IMR-90 (cell line): ENCODE measurements around the gene SYT6. TPM values are rescaled to one million over a fixed set of nuclear protein-coding genes. Genes with fewer than 3 reads are reported as not detected.

Source experiments
- ATAC-seq: fragments of 200-7000 bp; cut with Tn5 transposase; 2 replicates; pipeline ENCODE4 v1.9.1; 2020; ENCODE audit warnings: low read depth, mild to moderate bottlenecking, moderate library complexity
- BruUV-seq: library from RNA; stranded (reverse); fragments of 400-500 nt; replicated peaks from 2 replicates; lab custom pipeline; 2021; lab: Mats Ljungman, UMichigan
- CTCF ChIA-PET: fragments of 300-600 bp; formaldehyde crosslinking; extraction: SDS; loops from one replicate; lab custom pipeline; 2021; ENCODE audit warnings: antibody characterized with exemption; lab: Yijun Ruan, JAX
- POLR2A ChIA-PET: fragments of 300-600 bp; sonication (Branson Sonifier 250); formaldehyde crosslinking; loops from one replicate; lab custom pipeline; 2022; ENCODE audit warnings: antibody characterized with exemption; ENCODE audit not compliant: unreplicated experiment; lab: Charles Lee
- DNase-seq: peaks from one replicate; pipeline ENCODE4 v3.0.0; 2013
- H2AFZ ChIP-seq: replicated peaks from 2 replicates; pipeline ENCODE3; 2013; ENCODE audit warnings: low read length, mild to moderate bottlenecking; ENCODE audit not compliant: poor library complexity
- H2AK5ac ChIP-seq: 2 replicates; pipeline ENCODE4 v1.6.1; 2013; ENCODE audit warnings: low read depth, low read length, inconsistent platforms
- H2AK9ac ChIP-seq: replicated peaks from 2 replicates; pipeline ENCODE3; 2013; ENCODE audit warnings: mild to moderate bottlenecking, low read depth, low read length, moderate library complexity; ENCODE audit not compliant: poor library complexity
- H2BK120ac ChIP-seq: 2 replicates; pipeline ENCODE4 v1.6.1; 2013; ENCODE audit warnings: low read depth, low read length, inconsistent platforms
- H2BK15ac ChIP-seq: 3 replicates; pipeline ENCODE4 v1.6.1; 2013; ENCODE audit warnings: low read depth, low read length, inconsistent platforms
- H2BK20ac ChIP-seq: 2 replicates; pipeline ENCODE4 v1.6.1; 2013; ENCODE audit warnings: low read depth, mild to moderate bottlenecking, inconsistent platforms, low read length, moderate library complexity
- H2BK5ac ChIP-seq: 2 replicates; pipeline ENCODE4 v1.6.1; 2013; ENCODE audit warnings: mild to moderate bottlenecking, low read depth, low read length, inconsistent platforms; ENCODE audit not compliant: poor library complexity, severe bottlenecking
- H3K14ac ChIP-seq: replicated peaks from 2 replicates; pipeline ENCODE4 v1.6.1; 2013; ENCODE audit warnings: low read depth, low read length, inconsistent platforms
- H3K18ac ChIP-seq: 2 replicates; pipeline ENCODE4 v1.6.1; 2013; ENCODE audit warnings: low read depth, low read length, control low read depth
- H3K23ac ChIP-seq: 2 replicates; pipeline ENCODE4 v1.6.1; 2013; ENCODE audit warnings: low read depth, low read length, inconsistent platforms
- H3K27ac ChIP-seq: 2 replicates; pipeline ENCODE4 v1.5.1; 2013; ENCODE audit warnings: mild to moderate bottlenecking, control low read depth, low read length; ENCODE audit not compliant: insufficient read depth
- H3K27me3 ChIP-seq: 2 replicates; pipeline ENCODE4 v1.6.1; 2013; ENCODE audit warnings: low read length; ENCODE audit not compliant: control insufficient read depth, insufficient read depth
- H3K36me3 ChIP-seq: 2 replicates; pipeline ENCODE4 v1.6.1; 2013; ENCODE audit warnings: low read length, mixed read lengths; ENCODE audit not compliant: control insufficient read depth, insufficient read depth
- H3K4ac ChIP-seq: 2 replicates; pipeline ENCODE4 v1.6.1; 2013; ENCODE audit warnings: low read depth, low read length, inconsistent platforms
- H3K4me1 ChIP-seq: 2 replicates; pipeline ENCODE4 v1.6.1; 2013; ENCODE audit warnings: low read length, mixed read lengths; ENCODE audit not compliant: control insufficient read depth, insufficient read depth
- H3K4me2 ChIP-seq: 2 replicates; pipeline ENCODE4 v1.6.1; 2013; ENCODE audit warnings: low read depth, mild to moderate bottlenecking, control low read depth, low read length, moderate library complexity
- H3K4me3 ChIP-seq: 2 replicates; pipeline ENCODE4 v1.5.1; 2013; ENCODE audit warnings: low read depth, mild to moderate bottlenecking, control low read depth, low read length, moderate library complexity; ENCODE audit not compliant: insufficient read depth
- H3K56ac ChIP-seq: 2 replicates; pipeline ENCODE4 v1.6.1; 2013; ENCODE audit warnings: low read length, inconsistent platforms; ENCODE audit not compliant: insufficient read depth; ENCODE audit errors: extremely low read depth
- H3K79me1 ChIP-seq, 2 experiments: 2 replicates each; pipeline ENCODE4 v1.6.1; 2013; ENCODE audit warnings: low read length in 2 of 2, inconsistent platforms in 1 of 2, low read depth in 1 of 2
- H3K9ac ChIP-seq: 2 replicates; pipeline ENCODE4 v1.6.1; 2013; ENCODE audit warnings: low read depth, low read length, control low read depth
- H3K9me1 ChIP-seq: 2 replicates; pipeline ENCODE4 v1.6.1; 2013; ENCODE audit warnings: low read length, inconsistent platforms; ENCODE audit not compliant: insufficient read depth
- H3K9me3 ChIP-seq: 2 replicates; pipeline ENCODE4 v1.6.1; 2013; ENCODE audit warnings: low read length; ENCODE audit not compliant: control insufficient read depth, insufficient read depth
- H4K20me1 ChIP-seq: 2 replicates; pipeline ENCODE4 v1.6.1; 2013; ENCODE audit warnings: low read length, inconsistent platforms; ENCODE audit not compliant: insufficient read depth
- H4K5ac ChIP-seq: 2 replicates; pipeline ENCODE4 v1.6.1; 2013; ENCODE audit warnings: mild to moderate bottlenecking, low read depth, low read length, control low read depth
- H4K8ac ChIP-seq, 2 experiments: 2 replicates each; pipeline ENCODE4 v1.6.1; 2013; ENCODE audit warnings: low read depth in 2 of 2, low read length in 2 of 2, control low read depth in 1 of 2, inconsistent platforms in 1 of 2
- H4K91ac ChIP-seq: 2 replicates; pipeline ENCODE4 v1.6.1; 2013; ENCODE audit warnings: low read depth, low read length, inconsistent platforms; ENCODE audit not compliant: insufficient read depth
- RCOR1 ChIP-seq: IDR thresholded peaks from 2 replicates; pipeline ENCODE4 v1.6.1; 2012; ENCODE audit warnings: mild to moderate bottlenecking, low read length, improper control_type of control experiment; ENCODE audit not compliant: insufficient replicate concordance
- USF2 ChIP-seq: fragments of 150-350 bp; IDR thresholded peaks from 2 replicates; pipeline ENCODE4 v1.6.1; 2017; ENCODE audit warnings: mild to moderate bottlenecking, antibody characterized with exemption, low read length, low read depth
- WGBS, 2 experiments: methylation state at CpG; one replicate each; pipeline versions ENCODE4 v1.1.5 to v1.1.7; 2013; ENCODE audit warnings: missing lambda C conversion rate in 2 of 2; ENCODE audit not compliant: insufficient read length in 1 of 2; ENCODE audit errors: extremely low coverage in 2 of 2; 5-methylcytosine and 5-hydroxymethylcytosine counted together
- dilution Hi-C: fragments of 300-500 bp; cut with HindIII; formaldehyde crosslinking; loops from one replicate; pipeline ENCODE4 v1.14.3; 2018; ENCODE audit warnings: low sequenced_read_pairs; ENCODE audit not compliant: unreplicated experiment
- in situ Hi-C: fragments of 300-500 bp; cut with MboI; formaldehyde crosslinking; loops from 3 replicates; pipeline ENCODE4 v1.14.3; 2019; ENCODE audit warnings: low sequenced_read_pairs, inconsistent platforms, mixed read lengths
- intact Hi-C: fragments of 100-400 bp; cut with micrococcal nuclease; formaldehyde crosslinking; loops from 2 replicates; pipeline ENCODE4 v1.10.0; 2022
- polyA plus RNA-seq, 3 experiments: library from polyadenylated mRNA; depleted of rRNA; stranded (reverse); fragments of >200 nt; gene quantifications; 2 replicates each; pipeline ENCODE4 v1.2.3, GENCODE V29; 2012; ENCODE audit warnings: low replicate concordance in 1 of 3
- total RNA-seq: library from RNA; depleted of rRNA; stranded (reverse); fragments of >200 nt; gene quantifications from 2 replicates; pipeline ENCODE4 v1.2.3, GENCODE V29; 2012

The SYT6 gene
- total and polyA plus RNA-seq, 2 of the 4 experiments (the other 2 are of a cell fraction) = not detected

- no peak overlapping the region for H2BK20ac ChIP-seq
- H3K23ac ChIP-seq = no peak overlapping the region
- no peak overlapping the region for H3K4me3 ChIP-seq
- H3K4me1 ChIP-seq = no peaks in the 10 kb centered on the region; the same call in 1 of the 2 replicates
- H4K5ac ChIP-seq = no peak overlapping the region
- H4K91ac ChIP-seq = no peak overlapping the region
- intact Hi-C loops = no loop called here
- ChIA-PET CTCF (no interaction called here), POLR2A (no interaction called here)
- H2AK9ac ChIP-seq = no peak overlapping the region
- peaks cover 1% of the 10 kb centered on the region; the same call in 1 of the 2 replicates for H3K9me3 ChIP-seq
- no peaks in the 10 kb centered on the region for H3K79me1 ChIP-seq
- H3K4ac ChIP-seq = no peak overlapping the region
- peak overlapping the region; percentile 21 for H2AFZ ChIP-seq
- no peak overlapping the region for H3K9ac ChIP-seq
- H3K14ac ChIP-seq = no peak overlapping the region
- no peaks in the 10 kb centered on the region for H3K9me1 ChIP-seq
- no TSS peak for BruUV-seq
- H3K36me3 ChIP-seq = no peaks in the 10 kb centered on the region
- H2AK5ac ChIP-seq = no peak overlapping the region
- H3K56ac ChIP-seq = no peak overlapping the region
- in situ Hi-C loops = no loop called here
- DNase-seq = no peak
- H2BK15ac ChIP-seq = no peak overlapping the region
- H3K27me3 ChIP-seq = peaks cover 82% of the 10 kb centered on the region
- no peak overlapping the region for H3K27ac ChIP-seq
- TF ChIP-seq RCOR1 (no peak), USF2 (no peak)
- no peak overlapping the region; the same call in 1 of the 2 replicates for H3K4me2 ChIP-seq
- H4K8ac ChIP-seq = no peak overlapping the region
- dilution Hi-C loops = no loop called here
- 12% methylated on average over 6 of the region's 20 CpGs; no CpG with 5 or more reads in 1 of the 2 experiments for WGBS, 2 experiments
- H4K20me1 ChIP-seq = no peaks in the 10 kb centered on the region
- H3K18ac ChIP-seq = no peak overlapping the region
- no peak overlapping the region for H2BK5ac ChIP-seq
- no peak overlapping the region for H2BK120ac ChIP-seq
- ATAC-seq = no peak
Observed at GRCh38 chr1:114152089-114152507, 1.6 kb downstream of the SYT6 start.
